B cell (primary cell): ENCODE results near the gene LIN37.

Experiments
- EZH2 ChIP-seq: IDR thresholded peaks from 2 replicates; pipeline ENCODE4 v1.6.1; 2012; ENCODE audit warnings: borderline replicate concordance, low read depth, mild to moderate bottlenecking, moderate library complexity, low read length; ENCODE audit not compliant: insufficient read depth, poor library complexity, severe bottlenecking
- TF ChIP-seq, protein P1 (sequence below): fragments of 200-600 bp; IDR thresholded peaks from one replicate; pipeline ENCODE4 v1.8.0; 2022; ENCODE audit warnings: antibody characterized with exemption, mild to moderate bottlenecking

DNA sequence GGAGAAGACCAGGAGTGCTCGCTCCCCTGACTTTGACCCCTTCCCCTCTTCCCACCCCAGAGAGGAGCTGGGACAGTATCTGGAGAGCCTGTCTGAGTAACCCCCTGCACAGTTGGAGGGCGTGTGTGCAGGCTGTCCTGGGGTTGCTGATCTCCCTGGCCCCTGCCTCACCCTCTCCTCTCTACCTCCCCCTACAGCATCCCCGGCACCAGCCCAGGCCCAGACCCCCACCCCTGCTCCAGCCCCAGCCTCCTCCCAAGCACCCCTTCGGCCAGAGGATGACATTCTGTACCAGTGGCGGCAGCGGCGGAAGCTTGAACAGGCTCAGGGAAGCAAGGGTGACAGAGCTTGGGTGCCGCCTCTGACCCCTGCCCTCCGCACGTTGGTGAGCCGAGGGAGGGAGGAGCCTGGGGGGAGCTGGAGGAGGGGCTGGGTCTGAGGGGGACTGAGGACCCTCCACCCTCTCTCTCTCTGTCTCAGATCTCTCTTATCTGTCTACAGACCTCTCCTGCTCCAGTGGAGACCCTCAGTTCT, 18.3 kb downstream of the LIN37 start:
- TF ChIP-seq, protein P1, sequence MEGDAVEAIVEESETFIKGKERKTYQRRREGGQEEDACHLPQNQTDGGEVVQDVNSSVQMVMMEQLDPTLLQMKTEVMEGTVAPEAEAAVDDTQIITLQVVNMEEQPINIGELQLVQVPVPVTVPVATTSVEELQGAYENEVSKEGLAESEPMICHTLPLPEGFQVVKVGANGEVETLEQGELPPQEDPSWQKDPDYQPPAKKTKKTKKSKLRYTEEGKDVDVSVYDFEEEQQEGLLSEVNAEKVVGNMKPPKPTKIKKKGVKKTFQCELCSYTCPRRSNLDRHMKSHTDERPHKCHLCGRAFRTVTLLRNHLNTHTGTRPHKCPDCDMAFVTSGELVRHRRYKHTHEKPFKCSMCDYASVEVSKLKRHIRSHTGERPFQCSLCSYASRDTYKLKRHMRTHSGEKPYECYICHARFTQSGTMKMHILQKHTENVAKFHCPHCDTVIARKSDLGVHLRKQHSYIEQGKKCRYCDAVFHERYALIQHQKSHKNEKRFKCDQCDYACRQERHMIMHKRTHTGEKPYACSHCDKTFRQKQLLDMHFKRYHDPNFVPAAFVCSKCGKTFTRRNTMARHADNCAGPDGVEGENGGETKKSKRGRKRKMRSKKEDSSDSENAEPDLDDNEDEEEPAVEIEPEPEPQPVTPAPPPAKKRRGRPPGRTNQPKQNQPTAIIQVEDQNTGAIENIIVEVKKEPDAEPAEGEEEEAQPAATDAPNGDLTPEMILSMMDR: no peak
- no peak for TF ChIP-seq EZH2
